GM20000 (cell line): ENCODE data around the gene ZNF484.
"Not testable (repeated sequence)": the region's sequence is repeated elsewhere in the genome, so short reads cannot be mapped to it uniquely, and the experiment has no call there.

Experiments used
- DNase-seq: peaks from one replicate; pipeline ENCODE4 v3.0.0; 2012; ENCODE audit warnings: low spot score
- TF ChIP-seq, protein P1 (sequence below): IDR thresholded peaks from 2 replicates; pipeline ENCODE4 v1.5.1; 2012; ENCODE audit warnings: mild to moderate bottlenecking, control low read depth; ENCODE audit errors: extremely low read depth, missing control alignments

ZNF484 gene

DNA sequence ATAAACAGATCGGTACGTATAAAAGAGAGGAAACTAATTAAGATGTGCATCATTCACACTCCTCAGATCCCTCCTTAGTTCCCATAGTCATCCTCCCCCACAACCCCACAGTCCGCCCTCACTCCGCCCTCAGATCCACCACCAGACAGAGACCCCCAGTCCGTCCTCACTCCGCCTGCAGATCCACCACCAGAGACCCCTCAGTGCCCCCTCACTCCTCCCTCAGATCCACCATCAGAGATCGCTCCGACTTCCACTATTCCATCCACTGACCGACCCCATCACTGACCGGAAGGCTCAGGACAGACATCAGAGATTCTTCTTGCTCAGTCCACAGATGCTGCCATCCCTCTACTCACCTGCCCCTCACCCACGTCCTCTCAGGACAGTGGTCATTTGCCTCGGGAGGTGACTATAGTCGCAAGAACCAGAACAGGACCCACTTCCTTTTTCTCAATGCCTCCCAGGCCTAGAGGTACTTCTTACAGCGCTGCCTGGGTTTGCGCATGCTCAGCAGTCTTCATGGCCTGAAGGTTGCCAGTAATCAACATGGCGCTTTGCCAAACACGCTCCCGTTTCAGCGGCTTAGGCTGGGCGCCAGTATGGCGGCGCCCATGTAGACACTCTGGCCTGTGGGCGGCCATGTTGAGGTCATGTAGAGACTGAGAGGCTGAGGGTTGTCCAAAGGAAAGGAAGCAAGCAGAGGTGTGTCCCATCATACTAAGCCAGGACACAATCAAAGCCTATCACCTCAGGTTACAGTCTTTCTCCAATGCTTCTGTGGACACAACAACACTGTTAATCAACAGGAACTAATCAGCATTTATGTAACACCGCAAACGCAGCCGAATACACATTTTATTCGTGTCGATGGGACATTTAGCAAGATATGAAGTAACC is at the start of gene ZNF484:
TSS of gene ZNF484 (minus strand) at position 508 of the 900 bp plus-strand sequence. CDS start 3,009 bp downstream, outside the sequence.
- TF ChIP-seq, protein P1, sequence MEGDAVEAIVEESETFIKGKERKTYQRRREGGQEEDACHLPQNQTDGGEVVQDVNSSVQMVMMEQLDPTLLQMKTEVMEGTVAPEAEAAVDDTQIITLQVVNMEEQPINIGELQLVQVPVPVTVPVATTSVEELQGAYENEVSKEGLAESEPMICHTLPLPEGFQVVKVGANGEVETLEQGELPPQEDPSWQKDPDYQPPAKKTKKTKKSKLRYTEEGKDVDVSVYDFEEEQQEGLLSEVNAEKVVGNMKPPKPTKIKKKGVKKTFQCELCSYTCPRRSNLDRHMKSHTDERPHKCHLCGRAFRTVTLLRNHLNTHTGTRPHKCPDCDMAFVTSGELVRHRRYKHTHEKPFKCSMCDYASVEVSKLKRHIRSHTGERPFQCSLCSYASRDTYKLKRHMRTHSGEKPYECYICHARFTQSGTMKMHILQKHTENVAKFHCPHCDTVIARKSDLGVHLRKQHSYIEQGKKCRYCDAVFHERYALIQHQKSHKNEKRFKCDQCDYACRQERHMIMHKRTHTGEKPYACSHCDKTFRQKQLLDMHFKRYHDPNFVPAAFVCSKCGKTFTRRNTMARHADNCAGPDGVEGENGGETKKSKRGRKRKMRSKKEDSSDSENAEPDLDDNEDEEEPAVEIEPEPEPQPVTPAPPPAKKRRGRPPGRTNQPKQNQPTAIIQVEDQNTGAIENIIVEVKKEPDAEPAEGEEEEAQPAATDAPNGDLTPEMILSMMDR: no peak
- DNase-seq: peak; percentile 88

GRCh38 chr9:92920437-92920836 is 42.6 kb upstream of the ZNF484 start:
- TF ChIP-seq, protein P1: no peak
- DNase-seq: no peak

GRCh38 chr9:92917176-92917800 is 39.5 kb upstream of the ZNF484 start:
- DNase-seq: no peak
- TF ChIP-seq, protein P1: no peak

- TF ChIP-seq, protein P1: no peak
- DNase-seq: no peak
These were observed 34.0 kb upstream of the ZNF484 start for GRCh38 chr9:92911511-92912475.

- not testable (repeated sequence) for DNase-seq
These were observed 27.3 kb upstream of the ZNF484 start for GRCh38 chr9:92905137-92905536.

DNA sequence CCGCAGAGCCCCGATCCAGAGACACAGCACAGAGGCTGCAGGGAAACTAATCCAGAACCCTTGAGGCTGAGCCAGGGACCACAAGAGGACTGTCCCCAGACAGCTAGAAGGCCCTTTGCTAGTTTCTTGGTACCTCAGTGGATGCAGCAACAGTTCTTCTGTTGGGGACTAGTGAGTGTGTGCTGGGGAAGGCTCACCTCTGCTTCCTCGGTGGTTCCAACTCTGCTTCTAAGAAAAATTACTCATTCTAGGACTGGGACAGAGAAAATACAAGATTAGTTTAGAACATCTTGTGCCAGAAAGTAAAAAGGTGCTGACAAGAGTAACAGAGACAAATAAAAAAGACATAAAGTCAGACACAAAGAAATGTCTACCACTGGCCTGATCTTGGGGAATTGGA is 19.5 kb upstream of the ZNF484 start:
- TF ChIP-seq, protein P1: no peak
- DNase-seq: no peak

DNA sequence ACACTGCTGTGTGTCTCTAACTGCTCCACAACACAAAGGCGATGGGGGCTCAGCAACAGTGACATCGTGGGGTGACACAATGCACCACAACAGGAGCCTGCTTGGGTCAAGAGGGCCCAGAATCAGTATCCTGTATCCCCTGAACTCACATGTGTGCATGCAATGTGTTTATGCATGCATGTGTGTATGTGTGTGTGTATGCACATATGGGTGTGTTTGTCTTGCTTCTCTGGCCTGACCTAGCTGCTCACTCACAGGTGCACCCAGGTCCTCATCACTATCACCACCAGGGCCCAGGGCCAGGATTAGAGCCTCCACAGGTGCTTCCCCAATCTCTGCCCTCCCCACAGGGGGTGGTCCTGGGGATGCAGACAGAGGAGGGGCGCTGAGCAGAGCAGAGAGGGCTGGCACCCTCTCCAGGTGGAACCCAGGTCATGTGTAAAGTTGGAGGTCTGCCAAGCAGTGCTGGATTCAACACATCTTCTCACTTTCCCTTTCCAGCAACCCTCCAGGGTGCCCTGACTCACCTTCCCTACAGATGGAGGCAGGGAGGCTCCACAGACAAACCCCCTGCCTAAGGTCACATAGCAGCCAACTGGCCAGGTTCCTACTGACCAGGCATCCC is 18.1 kb upstream of the ZNF484 start:
- TF ChIP-seq, protein P1: no peak
- DNase-seq: no peak
